Measurements from ENCODE around the gene L3MBTL4. TPM values are rescaled to one million over a fixed set of nuclear protein-coding genes. Genes with fewer than 3 reads are reported as not detected.

L3MBTL4 gene
- total RNA-seq, 2 donors from 2014 or later, result 4.6 to 7.2 TPM

DNA sequence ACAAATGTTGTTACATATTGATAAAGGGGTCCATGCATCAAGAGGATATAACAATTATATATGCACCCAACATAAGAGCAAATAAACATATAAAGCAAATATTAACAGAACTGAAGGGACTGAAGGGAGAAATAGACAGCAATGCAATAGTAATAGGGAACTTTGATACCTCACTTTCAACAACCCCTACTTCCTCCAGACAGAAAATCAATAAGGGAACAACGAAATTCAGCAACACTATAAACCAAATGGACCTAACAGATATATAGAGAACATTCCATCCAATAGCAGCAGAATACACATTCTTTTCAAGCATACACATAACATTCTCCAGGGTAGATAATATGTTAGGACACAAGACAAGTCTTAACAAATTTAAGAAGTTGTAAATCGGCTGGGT lies 71.7 kb downstream of the L3MBTL4 start:
- Mint-ChIP-seq H3K36me3 (ENCODE audit: low read depth) (no peaks in the 10 kb centered on the region), H3K27me3 (ENCODE audit: insufficient read depth) (peaks cover 1% of the 10 kb centered on the region), H3K27ac (no peak overlapping the region), H3K9me3 (peaks cover 30% of the 10 kb centered on the region), H3K4me1 (no peaks in the 10 kb centered on the region), H3K4me3 (no peak overlapping the region)
- Histone ChIP-seq H3K9ac (ENCODE audit: extremely low read depth, low read length, poor library complexity, severe bottlenecking) (no peak overlapping the region), H3K36me3 (ENCODE audit: control insufficient read depth, insufficient read depth, low read length) (no peaks in the 10 kb centered on the region), H3K4me1 (ENCODE audit: control insufficient read depth, insufficient read depth, low read length) (no peaks in the 10 kb centered on the region), H3K4me3 (ENCODE audit: low read length) (no peak overlapping the region), H3K9me3 (ENCODE audit: control insufficient read depth, low read length) (peaks cover 42% of the 10 kb centered on the region), H3K27ac (ENCODE audit: low read depth, low read length) (no peak overlapping the region), H3K27me3 (ENCODE audit: control insufficient read depth, insufficient read depth, low read length, poor library complexity, severe bottlenecking) (no peaks in the 10 kb centered on the region)
- WGBS, 2 experiments (ENCODE audit: insufficient coverage in 1 of 2, insufficient read length in 1 of 2), result 47% methylated on average over 2 of the region's 2 CpGs; no CpG with 5 or more reads in 1 of the 2 experiments
- no peak for DNase-seq
- no peak for TF ChIP-seq CTCF (conservative IDR thresholded peaks at IDR 0.05)

DNA sequence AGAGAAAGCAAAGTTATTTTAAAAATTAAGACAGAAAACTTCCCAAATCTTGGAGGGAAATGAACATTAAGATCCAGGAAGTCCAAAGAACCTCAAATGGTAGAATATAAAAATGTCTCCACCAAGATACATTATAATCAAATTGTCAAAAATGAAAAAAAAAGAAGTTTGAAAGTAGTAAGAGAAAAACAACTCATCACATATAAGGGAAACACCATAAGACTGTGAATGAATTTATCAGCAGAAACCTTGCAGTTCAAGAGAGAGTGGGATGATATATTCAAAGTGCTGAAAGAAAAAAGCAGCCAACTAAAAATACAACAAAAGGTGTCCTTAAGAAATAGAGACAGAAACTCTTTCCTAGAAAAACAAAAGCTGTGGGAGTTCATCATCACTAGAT lies 73.0 kb downstream of the L3MBTL4 start:
- peaks cover 30% of the 10 kb centered on the region for H3K9me3 Mint-ChIP-seq
- no peak overlapping the region for H3K27ac Mint-ChIP-seq
- Histone ChIP-seq H3K4me1 (ENCODE audit: control insufficient read depth, insufficient read depth, low read length) (no peaks in the 10 kb centered on the region), H3K36me3 (ENCODE audit: control insufficient read depth, insufficient read depth, low read length) (no peaks in the 10 kb centered on the region), H3K27ac (ENCODE audit: low read depth, low read length) (no peak overlapping the region), H3K27me3 (ENCODE audit: control insufficient read depth, insufficient read depth, low read length, poor library complexity, severe bottlenecking) (peaks cover 11% of the 10 kb centered on the region), H3K9me3 (ENCODE audit: control insufficient read depth, low read length) (peaks cover 52% of the 10 kb centered on the region), H3K4me3 (ENCODE audit: low read length) (no peak overlapping the region), H3K9ac (ENCODE audit: extremely low read depth, low read length, poor library complexity, severe bottlenecking) (no peak overlapping the region)
- H3K27me3 Mint-ChIP-seq (ENCODE audit: insufficient read depth), result peaks cover 1% of the 10 kb centered on the region
- H3K4me3 Mint-ChIP-seq, result no peak overlapping the region
- H3K4me1 Mint-ChIP-seq, result no peaks in the 10 kb centered on the region
- no peak for TF ChIP-seq CTCF (conservative IDR thresholded peaks at IDR 0.05)
- no peaks in the 10 kb centered on the region for H3K36me3 Mint-ChIP-seq (ENCODE audit: low read depth)
- no peak for DNase-seq

DNA sequence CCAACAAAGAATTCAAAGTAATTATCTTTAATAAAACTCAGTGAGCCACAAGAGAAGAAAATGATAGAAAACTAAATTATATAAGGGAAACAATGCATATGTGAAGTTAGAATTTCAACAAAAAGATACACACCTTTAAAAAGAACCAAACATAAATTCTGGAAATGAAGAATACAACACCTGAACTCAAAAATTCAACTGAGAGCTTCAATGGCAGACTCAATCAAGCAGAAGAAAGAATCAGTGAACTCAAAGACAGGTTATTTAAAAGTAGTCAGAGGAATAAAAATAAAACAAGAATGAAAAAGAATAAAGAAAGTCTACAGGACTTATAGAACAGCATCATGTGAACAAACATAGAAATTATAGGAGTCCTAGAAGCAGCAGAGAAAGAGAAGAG lies 73.4 kb downstream of the L3MBTL4 start:
- TF ChIP-seq CTCF (conservative IDR thresholded peaks at IDR 0.05), result no peak
- peaks cover 30% of the 10 kb centered on the region for H3K9me3 Mint-ChIP-seq

More for the DNA sequence above, 73.4 kb downstream of the L3MBTL4 start:
- H3K4me1 Mint-ChIP-seq, result no peaks in the 10 kb centered on the region
- H3K4me1 ChIP-seq (ENCODE audit: control insufficient read depth, insufficient read depth, low read length), result no peaks in the 10 kb centered on the region
- no peak overlapping the region for H3K4me3 ChIP-seq (ENCODE audit: low read length)
- no peak overlapping the region for H3K9ac ChIP-seq (ENCODE audit: extremely low read depth, low read length, poor library complexity, severe bottlenecking)
- H3K36me3 Mint-ChIP-seq (ENCODE audit: low read depth), result no peaks in the 10 kb centered on the region
- no peak overlapping the region for H3K27ac ChIP-seq (ENCODE audit: low read depth, low read length)
- H3K4me3 Mint-ChIP-seq, result no peak overlapping the region
- no peak overlapping the region for H3K27ac Mint-ChIP-seq
- DNase-seq, result no peak
- H3K27me3 ChIP-seq (ENCODE audit: control insufficient read depth, insufficient read depth, low read length, poor library complexity, severe bottlenecking), result peaks cover 15% of the 10 kb centered on the region
- no peaks in the 10 kb centered on the region for H3K36me3 ChIP-seq (ENCODE audit: control insufficient read depth, insufficient read depth, low read length)
- H3K27me3 Mint-ChIP-seq (ENCODE audit: insufficient read depth), result peaks cover 1% of the 10 kb centered on the region
- H3K9me3 ChIP-seq (ENCODE audit: control insufficient read depth, low read length), result peaks cover 52% of the 10 kb centered on the region
